Activated CD4-positive, alpha-beta T cell treated with anti-CD3 and anti-CD28 coated beads, Interleukin-2, amount 50 U/mL, for 16 hours (primary cell): ENCODE measurements around the gene ARHGEF12.

Experiments
- DNase-seq: peaks from one replicate; pipeline ENCODE4 v3.0.0-alpha.2; 2020

The ARHGEF12 gene

DNA sequence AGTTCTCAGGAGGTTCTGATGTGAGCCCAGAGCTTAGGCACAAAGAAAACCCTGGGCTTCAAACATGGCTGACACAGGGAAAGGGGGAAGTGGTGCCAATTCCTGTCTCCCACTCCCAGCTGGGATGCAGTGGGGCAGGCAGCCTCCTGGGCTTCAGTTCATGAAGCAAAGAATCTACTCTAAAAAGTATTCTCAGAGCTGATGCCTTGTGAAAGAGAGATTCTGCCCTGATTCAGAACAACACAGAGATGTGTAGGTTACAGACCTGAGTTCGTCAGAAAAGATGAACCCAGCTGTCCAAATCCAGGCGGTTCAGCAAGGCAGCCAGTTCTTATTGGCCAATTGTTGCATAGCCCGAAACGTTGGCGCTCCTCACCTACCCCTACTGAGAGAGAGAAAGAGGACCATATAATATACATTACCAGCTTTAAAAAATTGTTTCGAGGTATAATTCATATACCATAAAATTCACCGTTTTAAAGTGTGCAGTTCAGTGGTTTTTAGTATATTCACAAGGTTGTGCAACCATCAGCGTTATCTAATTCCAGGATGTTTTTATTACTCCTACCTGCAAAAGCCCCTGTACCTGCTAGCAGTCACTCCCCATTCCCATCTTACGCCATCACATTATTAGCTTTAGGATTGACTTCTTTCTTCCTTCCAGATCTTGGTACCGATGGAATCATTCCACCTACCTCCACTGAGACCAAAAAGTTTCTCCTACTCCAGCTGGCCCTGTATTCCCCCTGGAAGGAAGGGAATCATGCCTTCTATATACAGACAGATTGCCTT lies 18.3 kb upstream of the ARHGEF12 start:
- DNase-seq: no peak

DNA sequence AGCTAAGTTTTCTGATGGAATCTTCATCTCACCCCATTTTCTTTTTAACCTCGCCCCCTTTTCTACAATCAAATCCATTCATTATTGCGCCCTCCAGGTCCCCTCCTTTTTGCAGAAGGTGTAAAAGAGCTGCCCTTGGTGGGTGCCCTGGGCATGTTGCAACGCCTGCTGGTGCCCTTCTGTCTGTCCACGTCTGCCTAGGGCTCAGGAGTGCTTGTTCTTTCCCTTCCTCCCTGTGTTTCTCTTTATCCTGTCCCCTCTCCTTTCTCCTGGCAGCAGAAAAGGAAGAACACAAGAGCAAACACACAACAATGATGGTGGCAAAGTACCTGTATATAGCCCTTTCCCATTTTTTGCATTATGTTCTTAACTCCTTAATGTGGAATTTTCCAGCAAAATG lies 17.3 kb upstream of the ARHGEF12 start:
- no peak for DNase-seq

GRCh38 chr11:120324932-120325810 lies 11.0 kb upstream of the ARHGEF12 start, which contains the start of gene TLCD5:
Gene TLCD5, plus strand, starts transcription at chr11:120325299. Its CDS starts 2,143 bp downstream, at chr11:120327442.
- peak; percentile 36 for DNase-seq

DNA sequence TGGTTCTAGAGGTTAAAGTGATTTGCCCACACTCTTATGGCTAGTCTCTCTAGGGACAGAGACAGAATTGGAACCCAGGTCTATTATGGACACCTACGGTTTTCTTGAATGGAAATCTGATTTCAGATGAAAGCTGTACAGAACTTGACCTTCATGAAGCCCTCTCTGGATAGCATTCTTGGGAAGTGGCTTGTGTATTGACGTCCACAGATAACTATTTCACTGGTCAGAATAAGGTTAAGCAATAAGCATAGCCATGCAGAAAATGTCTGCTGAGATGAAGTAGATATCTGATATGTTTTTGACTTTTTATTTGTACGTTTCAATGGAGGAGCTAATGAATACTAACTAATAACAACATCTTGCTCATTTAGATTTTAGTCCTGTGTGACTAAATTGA lies 10.0 kb upstream of the ARHGEF12 start:
- no peak for DNase-seq

GRCh38 chr11:120326845-120327281 lies 9.3 kb upstream of the ARHGEF12 start:
- no peak for DNase-seq

DNA sequence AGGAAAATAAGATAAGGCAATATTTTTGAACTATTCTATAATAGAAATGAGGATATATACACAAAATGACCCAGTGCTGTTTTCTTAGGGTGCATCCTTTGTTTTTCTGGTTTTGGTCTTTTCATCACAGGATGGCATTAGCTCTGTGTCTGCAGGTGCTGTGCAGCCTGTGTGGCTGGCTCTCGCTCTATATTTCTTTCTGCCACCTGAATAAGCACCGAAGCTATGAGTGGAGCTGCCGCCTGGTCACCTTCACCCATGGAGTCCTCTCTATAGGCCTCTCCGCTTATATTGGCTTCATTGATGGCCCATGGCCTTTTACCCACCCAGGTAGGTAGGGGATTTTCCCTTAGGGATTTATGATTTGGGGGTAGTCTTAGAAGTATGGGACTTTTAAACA lies 8.9 kb upstream of the ARHGEF12 start:
- no peak for DNase-seq

- DNase-seq: no peak
Measured at GRCh38 chr11:120329556-120329955, 6.7 kb upstream of the ARHGEF12 start.

DNA sequence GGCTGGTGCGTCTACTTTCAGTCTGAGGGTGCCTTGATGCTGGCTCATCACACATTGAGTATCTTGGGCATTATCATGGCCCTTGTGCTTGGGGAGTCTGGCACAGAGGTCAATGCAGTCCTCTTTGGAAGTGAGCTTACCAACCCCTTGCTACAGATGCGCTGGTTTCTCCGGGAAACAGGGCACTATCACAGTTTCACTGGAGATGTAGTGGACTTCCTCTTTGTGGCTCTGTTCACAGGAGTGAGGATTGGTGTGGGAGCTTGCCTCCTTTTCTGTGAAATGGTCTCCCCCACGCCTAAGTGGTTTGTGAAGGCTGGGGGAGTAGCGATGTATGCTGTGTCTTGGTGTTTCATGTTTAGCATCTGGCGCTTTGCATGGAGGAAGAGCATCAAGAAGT lies 6.2 kb upstream of the ARHGEF12 start:
- no peak for DNase-seq

DNA sequence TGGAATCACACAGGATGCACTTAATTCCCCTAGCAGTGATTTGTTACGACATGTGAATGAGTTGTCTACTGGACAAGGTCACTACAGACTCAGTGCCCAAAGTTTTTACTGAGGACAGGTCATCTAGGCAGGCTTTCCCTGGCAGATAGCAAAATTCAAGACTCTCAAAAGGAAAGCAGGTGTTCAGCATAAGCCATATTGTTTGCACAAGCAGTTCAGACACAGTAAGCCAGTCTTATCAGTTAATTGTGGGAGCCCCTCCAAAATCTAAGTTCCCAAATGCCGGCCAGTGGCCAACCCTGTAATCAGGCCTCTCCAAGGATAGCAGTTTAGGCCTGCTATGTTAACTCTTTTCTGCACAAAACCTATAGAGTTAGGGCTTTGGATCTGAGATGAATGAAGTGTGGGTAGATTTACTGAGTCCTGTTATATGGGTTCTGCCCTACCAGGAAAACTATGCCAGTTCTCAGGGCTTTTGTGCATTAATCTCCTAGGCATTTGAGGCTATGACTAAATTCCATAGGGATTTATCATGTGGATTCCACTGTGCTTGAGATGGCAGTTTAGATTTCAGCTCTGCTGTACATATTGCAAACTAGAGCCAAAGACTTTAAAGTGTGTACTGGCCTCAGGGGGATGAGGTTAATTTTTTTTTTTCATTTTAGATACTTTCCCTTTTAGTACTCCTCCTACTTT lies 4.8 kb upstream of the ARHGEF12 start:
- DNase-seq: no peak

DNA sequence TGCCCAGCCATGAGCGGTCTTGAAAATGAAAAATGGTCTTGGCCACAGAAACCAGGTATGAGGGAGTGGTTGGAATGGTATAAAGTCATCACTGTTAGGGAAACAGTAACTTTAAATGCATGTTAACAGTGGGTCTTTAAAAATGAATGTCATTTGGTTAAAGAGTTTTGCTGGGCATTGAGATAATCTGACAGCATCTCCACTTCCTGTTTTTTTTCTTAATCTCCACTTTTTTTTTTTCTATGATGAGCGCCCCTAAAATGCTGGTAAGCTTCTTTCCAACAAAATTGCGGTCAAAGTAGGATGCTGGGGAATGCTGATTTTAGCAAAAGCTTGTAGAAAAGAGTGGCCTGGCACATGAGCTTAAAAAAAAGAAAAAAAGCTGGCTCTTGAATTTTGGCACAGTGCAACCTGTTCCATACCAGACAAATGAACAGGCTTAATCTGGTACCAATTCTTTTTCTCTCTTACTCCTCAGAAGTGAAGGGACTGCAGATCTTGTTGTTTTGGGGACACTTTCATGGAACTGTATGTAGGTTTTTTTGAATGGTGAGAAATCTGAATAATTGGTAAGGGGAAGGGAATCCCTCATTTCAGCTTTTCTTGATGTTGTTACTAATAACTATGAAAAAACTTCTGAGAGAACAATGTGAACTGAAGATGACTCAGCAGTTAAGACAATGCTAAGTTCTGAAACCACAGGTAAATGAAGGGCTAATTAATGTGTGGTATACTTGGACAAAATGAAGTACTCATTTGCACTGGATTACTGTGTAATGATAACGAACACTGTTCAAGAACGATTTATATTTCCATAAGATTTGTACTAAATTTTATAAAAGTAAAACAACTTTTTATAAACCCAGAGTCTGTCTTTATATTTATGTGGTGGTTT lies 3.1 kb upstream of the ARHGEF12 start:
- DNase-seq: no peak

DNA sequence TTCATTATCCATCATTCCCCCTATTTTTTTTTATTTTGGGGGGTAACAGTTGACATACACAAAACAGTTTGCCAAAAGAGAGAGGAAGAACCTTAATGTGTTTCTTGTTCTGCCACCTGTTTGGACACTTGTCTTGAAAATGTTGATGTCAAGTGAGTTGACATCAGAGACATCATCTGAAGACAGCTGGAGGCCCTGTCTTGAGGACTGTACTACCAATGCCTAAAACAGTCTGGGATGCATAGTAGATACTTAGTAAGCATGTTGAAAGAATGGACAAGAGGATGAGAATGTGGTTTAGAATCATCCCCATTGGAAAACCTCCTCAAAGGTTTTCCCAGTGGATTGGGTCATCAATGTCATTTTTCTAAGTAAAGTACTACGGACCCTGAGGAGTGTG lies 2.4 kb upstream of the ARHGEF12 start:
- no peak for DNase-seq

- DNase-seq: no peak
Measured at GRCh38 chr11:120334332-120334731, 1.9 kb upstream of the ARHGEF12 start.

DNA sequence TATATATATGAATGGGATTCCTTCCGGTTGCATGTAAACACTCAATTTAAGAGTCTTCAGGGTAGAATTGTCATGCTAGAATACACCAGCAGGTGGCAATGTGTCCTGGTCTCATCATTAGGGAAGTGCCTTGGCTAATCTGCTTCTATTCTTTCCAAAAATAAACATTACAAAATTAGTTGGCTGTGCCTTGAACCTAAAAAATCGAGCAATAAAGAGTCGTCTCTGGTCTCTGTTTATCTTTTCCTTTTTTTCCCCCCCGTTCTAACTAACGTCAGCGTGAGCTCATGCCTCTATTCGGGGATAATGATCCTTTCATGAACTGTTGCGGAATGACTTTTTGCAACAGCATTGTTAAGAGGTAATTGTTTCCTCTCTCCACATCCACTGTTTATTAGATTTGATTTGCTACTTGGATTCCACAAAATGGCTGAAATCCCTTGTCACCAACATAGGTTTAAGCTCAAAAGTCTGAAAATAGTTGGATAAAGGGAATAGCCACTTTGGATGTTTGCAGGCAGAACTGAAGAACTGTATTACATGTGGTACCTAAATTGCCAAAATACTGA lies 1.2 kb upstream of the ARHGEF12 start:
- peak; percentile 76 for DNase-seq

DNA sequence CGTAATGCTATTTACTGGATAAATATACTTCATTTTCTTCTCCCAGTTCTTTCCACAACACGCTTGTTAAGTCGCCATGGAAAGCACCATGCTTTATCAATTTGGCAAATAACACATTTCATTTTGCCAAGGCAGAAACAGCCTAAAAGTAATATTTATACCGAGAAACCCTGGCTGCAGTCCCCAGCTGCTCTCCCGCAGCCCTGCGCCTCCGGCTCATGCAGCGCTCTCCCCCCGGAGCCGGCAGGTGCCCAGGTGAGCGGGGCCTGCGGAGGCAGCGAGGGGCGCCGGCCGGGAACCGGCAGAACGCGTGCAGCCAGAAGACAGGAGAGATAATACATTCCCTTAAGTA lies 681 bp upstream of the ARHGEF12 start:
- no peak for DNase-seq

DNA sequence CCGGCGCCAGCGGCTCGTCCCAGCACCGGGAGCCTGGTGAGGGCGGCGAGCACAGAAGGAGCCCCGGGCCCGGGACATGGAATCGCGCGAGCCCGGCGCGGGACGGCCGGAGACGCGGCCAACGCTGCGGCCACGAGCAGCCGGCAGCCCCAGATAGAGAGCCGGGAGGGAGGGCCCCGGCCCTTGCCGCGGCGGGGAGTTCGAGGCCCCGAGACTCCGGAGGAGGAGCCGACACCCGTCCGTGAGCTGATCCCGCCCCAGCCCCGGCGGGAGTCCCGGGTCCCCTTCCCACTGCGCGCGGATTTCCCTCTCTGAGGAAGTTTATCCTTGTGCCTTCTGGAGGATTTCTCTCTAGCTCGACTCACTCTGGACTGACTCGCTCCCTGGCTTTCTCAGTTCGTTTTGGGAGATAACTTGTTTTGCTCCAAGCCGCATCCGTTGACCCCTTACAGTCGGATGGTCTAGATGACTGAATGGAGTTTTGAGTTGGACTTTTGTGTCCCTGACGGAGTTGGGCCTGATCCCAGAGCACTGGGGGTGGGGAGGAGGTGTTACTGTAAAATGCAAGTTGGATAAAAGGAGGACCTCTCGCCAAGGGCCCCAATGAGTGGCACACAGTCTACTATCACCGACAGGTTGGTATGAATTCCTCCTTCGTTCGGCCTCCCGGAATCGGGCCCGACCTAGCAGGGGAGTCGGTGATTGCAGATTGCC lies 585 bp downstream of the ARHGEF12 start:
- peak; percentile 24 for DNase-seq

DNA sequence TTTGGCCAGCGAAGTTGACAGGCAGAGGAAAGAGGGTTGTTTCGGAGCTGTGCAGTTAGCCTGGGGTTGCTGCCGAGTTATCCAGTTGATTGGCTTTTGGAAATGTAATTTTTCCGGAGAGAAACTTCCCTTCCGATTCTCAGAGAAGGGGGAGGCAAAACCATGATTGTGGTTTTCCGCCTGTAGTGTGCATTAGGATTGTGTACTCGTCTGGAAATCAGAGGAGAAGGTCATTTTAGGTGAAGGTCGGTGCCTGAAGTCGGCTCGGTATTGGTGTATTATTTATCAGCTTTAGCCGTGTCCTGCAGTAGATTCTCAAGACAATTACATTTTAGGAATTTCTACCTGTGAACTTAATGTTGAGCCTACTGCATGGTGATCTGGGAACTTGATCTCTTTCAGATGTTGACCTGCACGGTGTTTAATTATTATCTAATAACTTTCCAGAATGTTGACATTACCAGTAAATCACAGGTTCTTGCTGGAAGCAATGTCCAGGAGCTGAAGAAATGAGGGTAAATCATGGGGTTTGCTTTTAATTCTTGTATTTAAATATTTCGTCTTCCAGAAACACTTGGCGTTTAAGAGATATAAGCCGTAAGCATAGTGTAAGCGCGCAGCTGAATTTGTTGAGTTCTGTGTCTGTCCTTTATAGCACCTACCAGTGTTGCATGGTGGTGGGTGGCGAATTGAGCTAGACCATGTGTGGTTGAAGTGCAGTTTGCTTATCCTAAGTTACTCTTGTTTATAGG lies 1.3 kb downstream of the ARHGEF12 start:
- DNase-seq: no peak

- no peak for DNase-seq
Measured at GRCh38 chr11:120338107-120338933, 2.1 kb downstream of the ARHGEF12 start.

- DNase-seq: no peak
Measured at GRCh38 chr11:120339394-120339890, 3.2 kb downstream of the ARHGEF12 start.

DNA sequence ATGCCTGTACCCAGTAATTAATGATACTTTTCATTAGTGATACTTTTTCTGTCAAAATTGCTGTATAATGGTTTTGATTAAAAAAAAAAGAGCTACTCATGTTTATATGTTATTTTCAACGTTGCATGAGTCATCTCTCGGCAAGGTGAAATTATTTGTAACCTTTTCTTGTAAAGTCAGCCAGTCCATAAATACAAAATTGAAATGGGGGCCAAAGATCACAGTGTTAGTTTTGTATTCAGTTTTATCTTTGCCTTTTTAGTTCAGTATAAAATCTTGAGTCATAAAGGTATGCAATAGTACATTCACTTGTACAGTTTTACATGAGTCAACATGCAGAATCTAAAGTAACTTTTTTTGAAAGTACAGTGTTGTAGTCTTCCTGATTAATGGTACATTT lies 4.3 kb downstream of the ARHGEF12 start:
- DNase-seq: no peak
